Smooth muscle cell (in vitro differentiated cells): ENCODE results near the gene ARFGAP1. TPM values are rescaled to one million over a fixed set of nuclear protein-coding genes. Genes with fewer than 3 reads are reported as not detected.
A peak's percentile ranks its signal among the peaks of the same experiment; 100 is the strongest.

Source experiments
- DNase-seq: peaks from one replicate; lab custom pipeline; 2025; ENCODE audit not compliant: unreplicated experiment; lab: John Stamatoyannopoulos, UW
- H2AFZ ChIP-seq: fragments of 200-600 bp; sonication (generic); 2 replicates; pipeline ENCODE4 v1.6.0; 2016; ENCODE audit warnings: antibody characterized with exemption, low read depth, mild to moderate bottlenecking
- H3F3A ChIP-seq: fragments of 200-600 bp; sonication (generic); 2 replicates; pipeline ENCODE4 v1.6.0; 2017; ENCODE audit warnings: antibody characterized with exemption, low read depth
- H3K27ac ChIP-seq: fragments of 200-600 bp; sonication (generic); 2 replicates; pipeline ENCODE4 v1.5.1; 2016; ENCODE audit warnings: low read depth, mild to moderate bottlenecking
- H3K27me3 ChIP-seq: fragments of 200-600 bp; sonication (generic); 2 replicates; pipeline ENCODE4 v1.6.1; 2016; ENCODE audit warnings: low read depth, mild to moderate bottlenecking
- H3K36me3 ChIP-seq: fragments of 200-600 bp; sonication (generic); 2 replicates; pipeline ENCODE4 v1.5.1; 2016; ENCODE audit warnings: low read depth
- H3K4me1 ChIP-seq: fragments of 200-600 bp; sonication (generic); 2 replicates; pipeline ENCODE4 v1.5.1; 2016; ENCODE audit warnings: low read depth
- H3K4me2 ChIP-seq: fragments of 200-600 bp; sonication (generic); 2 replicates; pipeline ENCODE4 v1.6.0; 2016; ENCODE audit warnings: mild to moderate bottlenecking
- H3K4me3 ChIP-seq: fragments of 200-600 bp; sonication (generic); 2 replicates; pipeline ENCODE4 v1.5.1; 2016; ENCODE audit warnings: mild to moderate bottlenecking
- H3K79me2 ChIP-seq: fragments of 200-600 bp; sonication (generic); 2 replicates; pipeline ENCODE4 v1.6.0; 2016; ENCODE audit warnings: low read depth, mild to moderate bottlenecking
- H3K9ac ChIP-seq: fragments of 200-600 bp; sonication (generic); 2 replicates; pipeline ENCODE4 v1.6.0; 2016; ENCODE audit warnings: low read depth
- H3K9me3 ChIP-seq: fragments of 200-600 bp; sonication (generic); replicated peaks from 2 replicates; pipeline ENCODE4 v1.5.1; 2016; ENCODE audit warnings: low read depth
- H4K20me1 ChIP-seq: fragments of 200-600 bp; sonication (generic); 2 replicates; pipeline ENCODE4 v1.6.0; 2016; ENCODE audit warnings: low read depth
- WGBS: methylation state at CpG from one replicate; pipeline ENCODE4 v1.1.7; 2016; ENCODE audit warnings: low lambda C conversion rate; 5-methylcytosine and 5-hydroxymethylcytosine counted together
- polyA plus RNA-seq: library from polyadenylated mRNA; unstranded; fragments of >200 nt; fragmentation: Nextera tagmentation; extraction: Ambion mirVana; gene quantifications from 2 replicates; pipeline ENCODE4 v1.2.1, GENCODE V29; 2016
- total RNA-seq: library from RNA; depleted of rRNA; stranded (reverse); fragments of >200 nt; gene quantifications from 2 replicates; pipeline ENCODE4 v1.2.3, GENCODE V29; 2014
- TF ChIP-seq, protein P1 (sequence below): fragments of 200-600 bp; sonication (generic); IDR thresholded peaks from 2 replicates; pipeline ENCODE4 v1.5.1; 2017; ENCODE audit warnings: borderline replicate concordance, mild to moderate bottlenecking, antibody characterized with exemption; ENCODE audit not compliant: insufficient read depth, poor library complexity, severe bottlenecking

Gene ARFGAP1
- total and polyA plus RNA-seq, 2 experiments from 2014 or later = 101 to 169 TPM

DNA sequence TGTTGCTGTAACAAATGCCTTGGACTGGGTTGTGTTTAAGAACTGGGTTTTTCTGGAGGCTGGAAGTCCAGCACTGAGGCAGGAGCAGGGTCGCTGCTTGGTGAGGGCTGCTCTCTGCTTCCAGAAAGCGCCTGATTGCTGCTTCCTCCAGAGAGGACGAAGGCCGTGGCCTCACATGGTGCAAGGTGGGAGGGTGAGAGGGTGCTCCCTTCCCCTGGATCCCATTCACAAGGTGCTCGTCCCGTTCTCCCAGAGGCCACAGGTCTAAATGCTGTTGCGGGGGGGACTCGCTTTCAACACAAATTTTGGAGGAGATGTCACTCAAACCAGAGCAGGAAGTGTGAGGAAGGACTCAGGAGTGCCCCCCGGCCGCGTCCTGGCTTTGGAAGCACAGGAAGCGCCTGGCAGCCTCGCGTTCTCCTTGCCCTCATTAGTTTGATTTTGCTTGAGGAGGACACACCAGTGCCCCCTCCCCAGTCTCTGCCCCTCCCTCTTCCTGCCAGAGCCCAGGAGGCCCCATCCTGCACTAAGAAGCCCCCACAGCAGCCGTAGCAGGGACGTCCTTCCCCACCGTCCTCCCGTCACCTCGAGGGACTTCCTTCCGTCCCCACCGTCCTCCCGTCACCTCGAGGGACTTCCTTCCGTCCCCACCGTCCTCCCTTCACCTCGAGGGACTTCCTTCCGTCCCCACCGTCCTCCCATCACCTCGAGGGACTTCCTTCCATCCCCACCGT lies 10.7 kb upstream of the ARFGAP1 start:
- no peaks in the 10 kb centered on the region for H4K20me1 ChIP-seq
- H3F3A ChIP-seq = no peaks in the 10 kb centered on the region
- 76% methylated on average over 17 of the region's 30 CpGs for WGBS
- no peaks in the 10 kb centered on the region for H3K36me3 ChIP-seq
- peak overlapping the region; percentile 45 for H3K4me2 ChIP-seq
- no peak overlapping the region for H3K27ac ChIP-seq
- no peaks in the 10 kb centered on the region for H3K27me3 ChIP-seq
- TF ChIP-seq, protein P1, sequence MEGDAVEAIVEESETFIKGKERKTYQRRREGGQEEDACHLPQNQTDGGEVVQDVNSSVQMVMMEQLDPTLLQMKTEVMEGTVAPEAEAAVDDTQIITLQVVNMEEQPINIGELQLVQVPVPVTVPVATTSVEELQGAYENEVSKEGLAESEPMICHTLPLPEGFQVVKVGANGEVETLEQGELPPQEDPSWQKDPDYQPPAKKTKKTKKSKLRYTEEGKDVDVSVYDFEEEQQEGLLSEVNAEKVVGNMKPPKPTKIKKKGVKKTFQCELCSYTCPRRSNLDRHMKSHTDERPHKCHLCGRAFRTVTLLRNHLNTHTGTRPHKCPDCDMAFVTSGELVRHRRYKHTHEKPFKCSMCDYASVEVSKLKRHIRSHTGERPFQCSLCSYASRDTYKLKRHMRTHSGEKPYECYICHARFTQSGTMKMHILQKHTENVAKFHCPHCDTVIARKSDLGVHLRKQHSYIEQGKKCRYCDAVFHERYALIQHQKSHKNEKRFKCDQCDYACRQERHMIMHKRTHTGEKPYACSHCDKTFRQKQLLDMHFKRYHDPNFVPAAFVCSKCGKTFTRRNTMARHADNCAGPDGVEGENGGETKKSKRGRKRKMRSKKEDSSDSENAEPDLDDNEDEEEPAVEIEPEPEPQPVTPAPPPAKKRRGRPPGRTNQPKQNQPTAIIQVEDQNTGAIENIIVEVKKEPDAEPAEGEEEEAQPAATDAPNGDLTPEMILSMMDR = no peak
- no peaks in the 10 kb centered on the region for H3K9me3 ChIP-seq
- peaks cover 13% of the 10 kb centered on the region for H3K4me1 ChIP-seq
- H3K79me2 ChIP-seq = no peaks in the 10 kb centered on the region
- no peak overlapping the region for H3K9ac ChIP-seq
- H2AFZ ChIP-seq = peak overlapping the region; percentile 90
- no peak for DNase-seq
- no peak overlapping the region for H3K4me3 ChIP-seq

DNA sequence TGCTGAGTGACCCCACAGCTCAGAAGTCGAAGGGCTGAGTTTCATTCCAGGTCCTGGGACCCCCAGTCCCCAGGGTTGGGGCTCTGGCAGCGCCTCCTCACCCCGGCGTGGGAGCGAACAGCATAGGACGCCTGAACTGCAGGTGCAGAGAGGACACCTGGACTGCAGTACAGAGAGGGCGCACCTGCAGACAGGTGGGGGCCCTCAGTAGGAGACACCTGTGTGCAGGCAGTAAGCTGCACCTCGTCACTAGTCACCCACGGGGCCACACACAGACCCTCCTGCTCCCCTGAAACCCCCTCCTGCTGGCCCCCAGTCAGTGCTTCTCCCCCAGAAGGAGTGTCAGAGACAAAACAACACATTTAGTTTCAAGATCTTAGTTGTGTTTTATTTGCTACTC lies 9.8 kb upstream of the ARFGAP1 start:
- Histone ChIP-seq H3K27ac (no peak overlapping the region), H2AFZ (no peak overlapping the region), H3K9me3 (no peaks in the 10 kb centered on the region), H3K4me1 (peaks cover 15% of the 10 kb centered on the region), H4K20me1 (no peaks in the 10 kb centered on the region), H3K79me2 (no peaks in the 10 kb centered on the region), H3F3A (peaks cover 4% of the 10 kb centered on the region), H3K4me2 (no peak overlapping the region), H3K27me3 (no peaks in the 10 kb centered on the region), H3K4me3 (no peak overlapping the region), H3K9ac (no peak overlapping the region), H3K36me3 (no peaks in the 10 kb centered on the region)
- no peak for DNase-seq
- WGBS = 95% methylated on average over 8 of the region's 9 CpGs
- TF ChIP-seq, protein P1 = no peak

DNA sequence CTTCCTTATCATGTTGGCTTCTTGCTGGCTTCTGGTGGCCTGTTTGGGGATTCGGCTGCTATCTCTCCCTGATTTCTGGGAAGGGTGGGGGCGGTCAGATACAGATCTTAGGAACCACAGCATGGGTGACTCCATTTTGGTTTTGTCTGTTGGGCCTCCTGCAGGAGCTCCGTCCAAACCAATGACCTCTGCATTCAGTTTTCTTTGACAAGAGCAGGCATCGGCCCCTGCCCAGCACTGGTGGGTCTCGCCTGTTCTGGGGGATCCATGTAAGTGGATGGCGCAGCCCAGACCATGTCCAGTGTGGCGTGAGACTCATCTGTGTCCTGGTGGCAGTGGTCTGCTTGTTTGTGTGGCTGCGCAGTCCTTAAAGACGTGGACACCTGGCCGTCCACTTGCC lies 8.6 kb upstream of the ARFGAP1 start:
- peaks cover 17% of the 10 kb centered on the region for H3K4me1 ChIP-seq
- H3K4me3 ChIP-seq = no peak overlapping the region
- H3K27ac ChIP-seq = no peak overlapping the region
- DNase-seq = no peak
- no peak overlapping the region for H3K9ac ChIP-seq
- no peaks in the 10 kb centered on the region for H3K36me3 ChIP-seq
- H2AFZ ChIP-seq = no peak overlapping the region
- H3K79me2 ChIP-seq = no peaks in the 10 kb centered on the region
- no peak overlapping the region for H3K4me2 ChIP-seq
- H3K9me3 ChIP-seq = no peaks in the 10 kb centered on the region
- peaks cover 4% of the 10 kb centered on the region for H3F3A ChIP-seq
- H4K20me1 ChIP-seq = no peaks in the 10 kb centered on the region
- H3K27me3 ChIP-seq = no peaks in the 10 kb centered on the region
- 91% methylated on average over 10 of the region's 10 CpGs for WGBS
- TF ChIP-seq, protein P1 = no peak

DNA sequence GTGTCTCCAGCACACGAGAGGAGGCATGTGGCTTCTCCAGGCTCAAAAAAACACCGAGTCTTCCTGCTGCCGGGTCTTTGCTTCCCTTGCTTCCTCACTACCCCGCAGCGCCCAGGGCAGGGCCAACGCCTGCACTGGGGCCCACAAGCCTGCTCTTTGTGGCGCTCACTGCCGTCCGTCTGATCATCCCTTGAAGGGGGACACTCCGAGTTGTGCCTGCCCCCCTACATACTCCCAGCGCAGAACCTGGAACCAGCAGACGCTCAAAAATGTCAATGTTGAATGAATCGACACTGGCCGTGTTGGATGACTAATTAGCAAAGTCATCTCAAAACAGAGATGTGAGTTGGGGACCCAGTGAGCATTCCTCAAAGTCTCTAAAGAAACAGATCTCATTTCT lies 8.1 kb upstream of the ARFGAP1 start:
- peaks cover 17% of the 10 kb centered on the region for H3K4me1 ChIP-seq
- no peaks in the 10 kb centered on the region for H4K20me1 ChIP-seq
- TF ChIP-seq, protein P1 = no peak
- H3K36me3 ChIP-seq = no peaks in the 10 kb centered on the region
- H3K4me3 ChIP-seq = no peak overlapping the region
- H3K4me2 ChIP-seq = no peak overlapping the region
- no peaks in the 10 kb centered on the region for H3K79me2 ChIP-seq
- no peaks in the 10 kb centered on the region for H3K9me3 ChIP-seq
- peaks cover 4% of the 10 kb centered on the region for H3F3A ChIP-seq
- no peak overlapping the region for H2AFZ ChIP-seq
- H3K9ac ChIP-seq = no peak overlapping the region
- H3K27ac ChIP-seq = no peak overlapping the region
- WGBS = 61% methylated on average over 14 of the region's 14 CpGs
- no peaks in the 10 kb centered on the region for H3K27me3 ChIP-seq
- no peak for DNase-seq
